Mesendoderm (in vitro differentiated cells): Measurements from ENCODE around the gene SLC12A9.
"Not testable (repeated sequence)": the region's sequence is repeated elsewhere in the genome, so short reads cannot be mapped to it uniquely, and the experiment has no call there.

Source experiments
- DNase-seq: peaks from one replicate; pipeline ENCODE4 v3.0.0; 2013
- H2AK5ac ChIP-seq: 2 replicates; pipeline ENCODE4 v1.6.1; 2013; ENCODE audit warnings: low read length, inconsistent platforms
- H2BK120ac ChIP-seq: 2 replicates; pipeline ENCODE4 v1.6.1; 2013; ENCODE audit warnings: low read depth, mild to moderate bottlenecking, low read length, moderate library complexity, mixed read lengths
- H2BK15ac ChIP-seq: replicated peaks from 2 replicates; pipeline ENCODE4 v1.6.1; 2013; ENCODE audit warnings: low read depth, mild to moderate bottlenecking, moderate library complexity
- H2BK5ac ChIP-seq: 2 replicates; pipeline ENCODE4 v1.6.1; 2013; ENCODE audit warnings: low read length, inconsistent platforms
- H3K18ac ChIP-seq: 2 replicates; pipeline ENCODE4 v1.6.1; 2013; ENCODE audit warnings: mild to moderate bottlenecking, low read length, mixed read lengths
- H3K23ac ChIP-seq: one replicate; pipeline ENCODE4 v1.6.1; 2013; ENCODE audit warnings: low read length
- H3K27ac ChIP-seq: 2 replicates; pipeline ENCODE4 v1.5.1; 2013; ENCODE audit warnings: low read depth, mild to moderate bottlenecking, inconsistent platforms, low read length, moderate library complexity
- H3K27me3 ChIP-seq: 2 replicates; pipeline ENCODE4 v1.6.1; 2013; ENCODE audit warnings: low read length, control low read depth, mild to moderate bottlenecking, inconsistent platforms; ENCODE audit not compliant: insufficient read depth, poor library complexity
- H3K36me3 ChIP-seq: 2 replicates; pipeline ENCODE4 v1.6.1; 2013; ENCODE audit warnings: low read length, inconsistent platforms; ENCODE audit not compliant: control insufficient read depth, insufficient read depth
- H3K4ac ChIP-seq: one replicate; pipeline ENCODE4 v1.6.1; 2013; ENCODE audit warnings: low read depth, mild to moderate bottlenecking, low read length, moderate library complexity
- H3K4me1 ChIP-seq: 2 replicates; pipeline ENCODE4 v1.6.1; 2013; ENCODE audit warnings: low read depth, low read length, inconsistent platforms; ENCODE audit not compliant: control insufficient read depth
- H3K4me2 ChIP-seq: 2 replicates; pipeline ENCODE4 v1.6.1; 2013; ENCODE audit warnings: low read length
- H3K4me3 ChIP-seq: 2 replicates; pipeline ENCODE4 v1.5.1; 2013; ENCODE audit warnings: mild to moderate bottlenecking, low read length
- H3K56ac ChIP-seq: one replicate; pipeline ENCODE4 v1.6.1; 2013; ENCODE audit warnings: low read length
- H3K79me1 ChIP-seq: 2 replicates; pipeline ENCODE4 v1.6.1; 2013; ENCODE audit warnings: low read length, inconsistent platforms
- H3K79me2 ChIP-seq: 2 replicates; pipeline ENCODE4 v1.6.1; 2013; ENCODE audit warnings: mild to moderate bottlenecking, low read length; ENCODE audit not compliant: control insufficient read depth, insufficient read depth
- H3K9ac ChIP-seq: 2 replicates; pipeline ENCODE4 v1.6.1; 2013; ENCODE audit warnings: low read length, inconsistent platforms
- H4K5ac ChIP-seq: one replicate; pipeline ENCODE4 v1.6.1; 2013; ENCODE audit warnings: low read length
- H4K8ac ChIP-seq: one replicate; pipeline ENCODE4 v1.6.1; 2013; ENCODE audit warnings: low read depth, mild to moderate bottlenecking, control low read depth, low read length, moderate library complexity
- WGBS: extraction: QIAGEN DNeasy Blood & Tissue Kit; methylation state at CpG from one replicate; pipeline ENCODE4 v1.1.7; 2013; ENCODE audit warnings: low lambda C conversion rate, missing lambda C conversion rate; ENCODE audit not compliant: insufficient coverage; ENCODE audit errors: extremely low coverage; 5-methylcytosine and 5-hydroxymethylcytosine counted together

Gene SLC12A9

GRCh38 chr7:100901921-100902332, 49.4 kb downstream of the SLC12A9 start:
- Histone ChIP-seq H3K56ac (no peak overlapping the region), H3K18ac (no peak overlapping the region)

DNA sequence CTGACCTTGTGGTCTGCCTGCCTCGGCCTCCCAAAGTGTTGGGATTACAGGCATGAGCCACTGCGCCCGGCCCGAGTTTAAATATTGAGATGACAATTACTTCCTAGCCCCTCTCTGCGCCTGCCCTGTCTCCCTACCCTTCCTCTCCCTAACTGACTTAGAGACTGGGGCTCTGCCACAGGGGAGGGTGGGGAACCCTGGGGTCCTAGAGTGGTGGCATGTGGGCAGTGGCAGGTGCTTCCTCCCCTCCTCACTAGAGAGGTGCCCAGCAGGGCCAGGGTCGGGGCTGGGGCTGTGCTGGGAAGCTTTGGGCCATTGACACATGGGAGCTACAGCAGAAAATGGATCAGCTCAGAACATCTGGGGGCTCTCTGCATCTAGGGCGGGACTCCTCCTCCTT, 50.1 kb downstream of the SLC12A9 start:
- WGBS: no CpG with 5 or more reads among the region's 7 CpGs
- H2AK5ac ChIP-seq: no peak overlapping the region
- no peak overlapping the region for H2BK120ac ChIP-seq
- no peak overlapping the region for H3K4ac ChIP-seq
- no peak overlapping the region for H2BK15ac ChIP-seq
- no peaks in the 10 kb centered on the region for H3K27me3 ChIP-seq
- H3K18ac ChIP-seq: no peak overlapping the region
- H4K8ac ChIP-seq: no peak overlapping the region
- no peak overlapping the region for H3K56ac ChIP-seq
- H3K4me3 ChIP-seq: no peak overlapping the region
- no peak overlapping the region for H4K5ac ChIP-seq
- no peak overlapping the region for H3K9ac ChIP-seq
- no peak overlapping the region for H2BK5ac ChIP-seq
- H3K79me2 ChIP-seq: no peaks in the 10 kb centered on the region
- no peak for DNase-seq
- no peaks in the 10 kb centered on the region for H3K36me3 ChIP-seq
- H3K4me1 ChIP-seq: no peaks in the 10 kb centered on the region
- no peak overlapping the region for H3K23ac ChIP-seq
- H3K27ac ChIP-seq: no peak overlapping the region
- no peak overlapping the region for H3K4me2 ChIP-seq
- H3K79me1 ChIP-seq: no peaks in the 10 kb centered on the region

More at GRCh38 chr7:100901921-100902332, 49.4 kb downstream of the SLC12A9 start:
- Histone ChIP-seq H2BK5ac (no peak overlapping the region), H2AK5ac (no peak overlapping the region), H3K79me1 (no peaks in the 10 kb centered on the region), H3K4me1 (no peaks in the 10 kb centered on the region), H3K27ac (no peak overlapping the region), H4K5ac (no peak overlapping the region), H2BK15ac (no peak overlapping the region), H3K4me2 (no peak overlapping the region), H3K4ac (no peak overlapping the region), H3K9ac (no peak overlapping the region), H3K27me3 (no peaks in the 10 kb centered on the region), H3K36me3 (no peaks in the 10 kb centered on the region), H3K23ac (no peak overlapping the region), H3K4me3 (no peak overlapping the region), H4K8ac (no peak overlapping the region), H3K79me2 (no peaks in the 10 kb centered on the region), H2BK120ac (no peak overlapping the region)
- no CpG with 5 or more reads among the region's 5 CpGs for WGBS
- no peak for DNase-seq

GRCh38 chr7:100908512-100908911, 56.0 kb downstream of the SLC12A9 start:
- no peaks in the 10 kb centered on the region for H3K36me3 ChIP-seq
- H4K8ac ChIP-seq: no peak overlapping the region
- H2AK5ac ChIP-seq: no peak overlapping the region
- H3K4me1 ChIP-seq: no peaks in the 10 kb centered on the region
- no peaks in the 10 kb centered on the region for H3K27me3 ChIP-seq
- H2BK5ac ChIP-seq: no peak overlapping the region
- no CpG with 5 or more reads among the region's 5 CpGs for WGBS
- no peaks in the 10 kb centered on the region for H3K79me2 ChIP-seq
- no peak for DNase-seq
- no peak overlapping the region for H3K4me2 ChIP-seq
- no peak overlapping the region for H3K18ac ChIP-seq
- no peak overlapping the region for H3K27ac ChIP-seq
- H3K23ac ChIP-seq: no peak overlapping the region
- no peak overlapping the region for H3K4ac ChIP-seq
- H2BK120ac ChIP-seq: no peak overlapping the region
- H3K4me3 ChIP-seq: no peak overlapping the region
- H4K5ac ChIP-seq: no peak overlapping the region
- H3K56ac ChIP-seq: no peak overlapping the region
- H3K79me1 ChIP-seq: no peaks in the 10 kb centered on the region
- H3K9ac ChIP-seq: no peak overlapping the region
- H2BK15ac ChIP-seq: no peak overlapping the region

GRCh38 chr7:100910443-100910842, 57.9 kb downstream of the SLC12A9 start:
- H4K8ac ChIP-seq, H3K36me3 ChIP-seq, H3K27ac ChIP-seq, H3K4me1 ChIP-seq, H2BK5ac ChIP-seq, DNase-seq, H3K27me3 ChIP-seq, H2BK15ac ChIP-seq, H3K56ac ChIP-seq, H2BK120ac ChIP-seq, H3K4me3 ChIP-seq, H3K9ac ChIP-seq, H3K18ac ChIP-seq, H3K4me2 ChIP-seq, H3K79me2 ChIP-seq, H3K4ac ChIP-seq, H4K5ac ChIP-seq, H2AK5ac ChIP-seq, H3K23ac ChIP-seq, H3K79me1 ChIP-seq: not testable (repeated sequence)
- no CpG with 5 or more reads among the region's 7 CpGs for WGBS

GRCh38 chr7:100911484-100911883, 59.0 kb downstream of the SLC12A9 start:
- DNase-seq: no peak
- Histone ChIP-seq H3K23ac (no peak overlapping the region), H3K36me3 (no peaks in the 10 kb centered on the region), H4K8ac (no peak overlapping the region), H3K79me2 (no peaks in the 10 kb centered on the region), H2BK120ac (no peak overlapping the region), H3K9ac (no peak overlapping the region), H3K56ac (no peak overlapping the region), H3K4me1 (no peaks in the 10 kb centered on the region), H2AK5ac (no peak overlapping the region), H3K79me1 (no peaks in the 10 kb centered on the region), H3K27me3 (no peaks in the 10 kb centered on the region), H4K5ac (no peak overlapping the region), H2BK5ac (no peak overlapping the region), H3K4me2 (no peak overlapping the region), H3K4ac (no peak overlapping the region), H3K27ac (no peak overlapping the region), H3K18ac (no peak overlapping the region), H2BK15ac (no peak overlapping the region), H3K4me3 (no peak overlapping the region)
- WGBS: no CpG with 5 or more reads among the region's 3 CpGs

- Histone ChIP-seq H3K79me2 (no peaks in the 10 kb centered on the region), H3K18ac (no peak overlapping the region), H2AK5ac (no peak overlapping the region), H4K8ac (no peak overlapping the region), H2BK5ac (no peak overlapping the region), H3K4ac (no peak overlapping the region), H3K56ac (no peak overlapping the region), H3K23ac (no peak overlapping the region), H3K79me1 (no peaks in the 10 kb centered on the region), H3K27ac (no peak overlapping the region), H3K27me3 (no peaks in the 10 kb centered on the region), H4K5ac (no peak overlapping the region), H2BK120ac (no peak overlapping the region), H3K4me3 (no peak overlapping the region), H3K4me2 (no peak overlapping the region), H3K9ac (no peak overlapping the region), H3K36me3 (no peaks in the 10 kb centered on the region), H3K4me1 (no peaks in the 10 kb centered on the region), H2BK15ac (no peak overlapping the region)
- no CpG with 5 or more reads among the region's 15 CpGs for WGBS
- no peak for DNase-seq
These were observed 61.8 kb downstream of the SLC12A9 start for GRCh38 chr7:100914208-100914878.
